HepG2 (cell line): ENCODE measurements around the gene MRPL28. TPM values are rescaled to one million over a fixed set of nuclear protein-coding genes. Genes with fewer than 3 reads are reported as not detected.

ENCODE experiments used
- ARHGAP35 ChIP-seq: sonication (generic); formaldehyde crosslinking; IDR thresholded peaks from 2 replicates; pipeline ENCODE4 v1.9.0; 2022; ENCODE audit warnings: mild to moderate bottlenecking, inconsistent platforms, moderate library complexity, missing genetic modification reagents, borderline replicate concordance
- HDAC6 ChIP-seq: fragments of 200-600 bp; sonication (generic); IDR thresholded peaks from 2 replicates; pipeline ENCODE4 v1.7.0; 2017; ENCODE audit warnings: mild to moderate bottlenecking, antibody characterized with exemption, low read length, low read depth
- HNF4G ChIP-seq, 2 experiments: sonication (generic) in 1 of 2; formaldehyde crosslinking in 1 of 2; IDR thresholded peaks; 2 replicates each; pipeline versions ENCODE4 v1.4.0 to v1.6.1; 2011 to 2020; ENCODE audit warnings: borderline replicate concordance in 2 of 2, low read depth in 2 of 2, mild to moderate bottlenecking in 2 of 2, low read length in 1 of 2, missing genetic modification reagents in 1 of 2, moderate library complexity in 1 of 2
- IRX3 ChIP-seq: sonication (generic); formaldehyde crosslinking; IDR thresholded peaks from 2 replicates; pipeline ENCODE4 v1.8.1; 2023; ENCODE audit warnings: mild to moderate bottlenecking, low read depth, missing genetic modification reagents, borderline replicate concordance
- KLF9 ChIP-seq: IDR thresholded peaks from 2 replicates; pipeline ENCODE4 v1.6.1; 2016; ENCODE audit warnings: low read depth
- LRRFIP1 ChIP-seq: sonication (generic); formaldehyde crosslinking; conservative IDR thresholded peaks from 2 replicates; pipeline ENCODE4 v1.4.0; 2020; ENCODE audit warnings: missing genetic modification reagents
- MXD4 ChIP-seq: IDR thresholded peaks from 2 replicates; pipeline ENCODE4 v1.6.1; 2016; ENCODE audit warnings: mild to moderate bottlenecking, missing biosample characterization, missing genetic modification reagents
- MYC ChIP-seq: sonication (generic); formaldehyde crosslinking; IDR thresholded peaks from 2 replicates; pipeline ENCODE4 v1.9.0; 2021; ENCODE audit warnings: missing genetic modification reagents, borderline replicate concordance
- PAX8 ChIP-seq: sonication (generic); formaldehyde crosslinking; IDR thresholded peaks from 2 replicates; pipeline ENCODE4 v1.8.0; 2022; ENCODE audit warnings: mild to moderate bottlenecking, missing genetic modification reagents, borderline replicate concordance
- PLRG1 ChIP-seq: fragments of 450-650 bp; conservative IDR thresholded peaks from 2 replicates; pipeline ENCODE4 v1.6.1; 2016
- REXO4 ChIP-seq: sonication (generic); formaldehyde crosslinking; IDR thresholded peaks from 2 replicates; pipeline ENCODE4 v1.8.0; 2022; ENCODE audit warnings: missing genetic modification reagents, mild to moderate bottlenecking, borderline replicate concordance
- SATB2 ChIP-seq: sonication (generic); formaldehyde crosslinking; IDR thresholded peaks from 2 replicates; pipeline ENCODE4 v1.5.0; 2020; ENCODE audit warnings: missing genetic modification reagents
- SMAD9 ChIP-seq: sonication (generic); formaldehyde crosslinking; IDR thresholded peaks from 2 replicates; pipeline ENCODE4 v1.5.1; 2020; ENCODE audit warnings: mild to moderate bottlenecking, missing genetic modification reagents
- SNRNP70 ChIP-seq: fragments of 200-400 bp; formaldehyde crosslinking; IDR thresholded peaks from 2 replicates; pipeline ENCODE4 v1.6.1; 2017; ENCODE audit warnings: mild to moderate bottlenecking, low read depth, low read length, moderate library complexity
- ZEB1 ChIP-seq: IDR thresholded peaks from 2 replicates; pipeline ENCODE4 v1.6.1; 2012; ENCODE audit warnings: mild to moderate bottlenecking, low read depth, inconsistent platforms; ENCODE audit not compliant: insufficient replicate concordance
- ZFP62 ChIP-seq: sonication (generic); formaldehyde crosslinking; IDR thresholded peaks from 2 replicates; pipeline ENCODE4 v1.4.0; 2020; ENCODE audit warnings: missing genetic modification reagents
- ZMYM3 ChIP-seq: sonication (generic); formaldehyde crosslinking; IDR thresholded peaks from 2 replicates; pipeline ENCODE4 v1.5.1; 2020; ENCODE audit warnings: mild to moderate bottlenecking, missing genetic modification reagents
- ZNF124 ChIP-seq: sonication (generic); formaldehyde crosslinking; IDR thresholded peaks from 2 replicates; pipeline ENCODE4 v1.4.0; 2020; ENCODE audit warnings: missing genetic modification reagents
- ZNF503 ChIP-seq: sonication (generic); formaldehyde crosslinking; IDR thresholded peaks from 2 replicates; pipeline ENCODE4 v1.4.0; 2020; ENCODE audit warnings: missing genetic modification reagents
- ZNF556 ChIP-seq: sonication (generic); formaldehyde crosslinking; IDR thresholded peaks from 2 replicates; pipeline ENCODE4 v1.4.0; 2020; ENCODE audit warnings: mild to moderate bottlenecking, missing genetic modification reagents, borderline replicate concordance
- ZNF737 ChIP-seq: sonication (generic); formaldehyde crosslinking; IDR thresholded peaks from 2 replicates; pipeline ENCODE4 v1.5.0; 2020; ENCODE audit warnings: missing genetic modification reagents, mild to moderate bottlenecking, borderline replicate concordance
- ZNF879 ChIP-seq: sonication (generic); formaldehyde crosslinking; IDR thresholded peaks from 2 replicates; pipeline ENCODE4 v1.8.1; 2023; ENCODE audit warnings: missing genetic modification reagents
- polyA plus RNA-seq, 8 experiments: library from polyadenylated mRNA; depleted of rRNA in 3 of 8; stranded (reverse) in 7 of 8; unstranded in 1 of 8; fragments of >200 nt; fragmentation: Illumina TruSeq in 4 of 8; extraction: Trizol in 4 of 8; gene quantifications; 2 replicates each; pipeline versions ENCODE4 v1.2.1 to v1.2.3, GENCODE V29; 2011 to 2016; ENCODE audit warnings: low read depth in 4 of 8, missing spikeins in 1 of 8, mixed read lengths in 1 of 8; ENCODE audit not compliant: insufficient read depth in 1 of 8
- total RNA-seq, 5 experiments: library from RNA; depleted of rRNA; stranded (reverse); fragments of >200 nt; fragmentation: Illumina TruSeq; extraction: Trizol; gene quantifications; 2 replicates each; pipeline ENCODE4 v1.2.3, GENCODE V29; 2016; ENCODE audit warnings: low read depth in 1 of 5
- TF ChIP-seq, protein P1 (sequence below): IDR thresholded peaks from 2 replicates; pipeline ENCODE4 v1.6.1; 2016; ENCODE audit warnings: missing biosample characterization, missing genetic modification reagents, low read depth
- TF ChIP-seq, protein P2 (sequence below): sonication (generic); formaldehyde crosslinking; IDR thresholded peaks from 2 replicates; pipeline ENCODE4 v1.4.0; 2020; ENCODE audit warnings: mild to moderate bottlenecking, missing genetic modification reagents

Gene MRPL28
- total and polyA plus RNA-seq, 2 of the 13 experiments (the other 11 are each of a cell fraction or from before 2014, with no cell fraction given), result 114 to 135 TPM

GRCh38 chr16:359067-359763 is 11.1 kb downstream of the MRPL28 start (continued):
- TF ChIP-seq REXO4 (no peak), HNF4G (IDR thresholded peaks at IDR 0.05; ENCODE audit: borderline replicate concordance, low read depth, low read length) (peak; percentile 64), HNF4G (CRISPR knock-in tag; IDR thresholded peaks at IDR 0.05; ENCODE audit: borderline replicate concordance, low read depth) (peak; percentile 87; the same call in 1 of the 2 replicates), SATB2 (CRISPR knock-in tag) (no peak), SNRNP70 (no peak), ZNF124 (CRISPR knock-in tag) (no peak), MXD4 (CRISPR knock-in tag) (peak; percentile 47; the same call in 1 of the 2 replicates), MYC (CRISPR knock-in tag) (peak; percentile 69), SMAD9 (CRISPR knock-in tag) (no peak), ZNF503 (CRISPR knock-in tag) (peak; percentile 42; the same call in 1 of the 2 replicates), ZFP62 (CRISPR knock-in tag) (no peak), ARHGAP35 (CRISPR knock-in tag) (no peak), HDAC6 (no peak), KLF9 (no peak), IRX3 (CRISPR knock-in tag) (no peak), PAX8 (no peak), ZNF737 (CRISPR knock-in tag) (no peak), PLRG1 (no peak), ZNF879 (CRISPR knock-in tag) (no peak; the same call in 1 of the 2 replicates), ZMYM3 (CRISPR knock-in tag) (peak; percentile 48; the same call in 1 of the 2 replicates), LRRFIP1 (CRISPR knock-in tag) (no peak), ZEB1 (no peak), ZNF556 (CRISPR knock-in tag) (peak; percentile 70; the same call in 1 of the 2 replicates)
- TF ChIP-seq, protein P1, sequence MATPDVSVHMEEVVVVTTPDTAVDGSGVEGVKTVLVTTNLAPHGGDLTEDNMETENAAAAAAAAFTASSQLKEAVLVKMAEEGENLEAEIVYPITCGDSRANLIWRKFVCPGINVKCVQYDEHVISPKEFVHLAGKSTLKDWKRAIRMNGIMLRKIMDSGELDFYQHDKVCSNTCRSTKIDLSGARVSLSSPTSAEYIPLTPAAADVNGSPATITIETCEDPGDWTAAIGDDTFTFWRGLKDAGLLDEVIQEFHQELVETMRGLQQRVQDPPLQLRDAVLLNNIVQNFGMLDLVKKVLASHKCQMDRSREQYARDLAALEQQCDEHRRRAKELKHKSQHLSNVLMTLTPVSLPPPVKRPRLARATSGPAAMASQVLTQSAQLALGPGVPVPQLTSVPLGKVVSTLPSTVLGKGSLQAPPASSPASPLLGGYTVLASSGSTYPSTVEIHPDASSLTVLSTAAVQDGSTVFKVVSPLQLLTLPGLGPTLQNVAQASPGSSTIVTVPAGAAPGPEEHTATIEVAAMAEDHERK (CRISPR knock-in tag), result no peak
- TF ChIP-seq, protein P2, sequence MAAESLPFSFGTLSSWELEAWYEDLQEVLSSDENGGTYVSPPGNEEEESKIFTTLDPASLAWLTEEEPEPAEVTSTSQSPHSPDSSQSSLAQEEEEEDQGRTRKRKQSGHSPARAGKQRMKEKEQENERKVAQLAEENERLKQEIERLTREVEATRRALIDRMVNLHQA (CRISPR knock-in tag), result no peak
